ELR (cell line): Measurements from ENCODE around the gene ZNF202.
"Not testable (repeated sequence)": the region's sequence is repeated elsewhere in the genome, so short reads cannot be mapped to it uniquely, and the experiment has no call there.

Experiments used
- DNase-seq: peaks from one replicate; pipeline ENCODE4 v3.0.0-alpha.2; 2015; ENCODE audit warnings: low read depth

The ZNF202 gene

DNA sequence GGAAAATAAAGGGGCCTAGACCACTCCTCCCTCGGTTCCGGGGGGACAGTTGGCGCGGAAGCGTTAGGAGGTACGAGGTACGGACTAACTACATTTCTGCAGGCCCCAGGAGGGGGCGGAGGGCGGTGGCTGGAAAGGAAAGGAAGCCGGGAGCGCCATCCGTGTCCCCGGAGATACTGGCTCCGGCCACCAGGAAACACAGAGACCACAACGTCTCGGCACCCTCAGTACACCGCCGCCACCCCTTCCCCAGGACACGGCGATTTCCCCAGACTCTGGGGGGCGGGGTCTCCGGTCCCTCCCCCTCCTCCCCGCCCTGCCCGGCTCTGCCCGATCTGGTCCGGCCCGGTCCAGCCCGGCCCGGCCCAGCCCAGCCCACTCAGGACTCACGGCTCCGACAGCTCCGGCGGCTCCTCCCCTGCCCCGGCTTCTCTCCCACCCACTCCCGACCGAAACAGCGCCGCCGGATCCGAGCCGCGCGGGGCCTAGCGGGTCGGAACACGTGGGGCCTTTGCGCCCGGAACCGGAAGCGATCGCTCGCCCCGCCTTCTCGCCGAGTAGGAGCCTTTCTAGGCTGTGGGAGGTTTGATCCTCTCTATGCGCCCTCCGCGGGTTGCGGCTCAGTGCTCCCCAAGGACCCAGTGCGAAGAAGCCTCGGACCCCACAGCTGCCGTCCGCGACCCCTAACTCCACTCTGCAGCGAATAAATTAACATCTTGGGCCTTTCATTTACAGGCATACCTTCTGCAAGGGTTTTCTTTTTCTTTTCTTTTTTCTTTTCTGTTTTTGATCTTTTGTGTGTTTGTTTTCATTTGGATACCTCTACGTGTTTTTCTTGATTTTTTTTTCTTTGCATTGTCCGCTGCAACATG is at the start of gene ZNF202:
TSS of gene ZNF202 (minus strand) at position 502 of the 872 bp plus-strand sequence. CDS start 10,772 bp downstream, outside the sequence.
- DNase-seq, result peak; percentile 93

DNA sequence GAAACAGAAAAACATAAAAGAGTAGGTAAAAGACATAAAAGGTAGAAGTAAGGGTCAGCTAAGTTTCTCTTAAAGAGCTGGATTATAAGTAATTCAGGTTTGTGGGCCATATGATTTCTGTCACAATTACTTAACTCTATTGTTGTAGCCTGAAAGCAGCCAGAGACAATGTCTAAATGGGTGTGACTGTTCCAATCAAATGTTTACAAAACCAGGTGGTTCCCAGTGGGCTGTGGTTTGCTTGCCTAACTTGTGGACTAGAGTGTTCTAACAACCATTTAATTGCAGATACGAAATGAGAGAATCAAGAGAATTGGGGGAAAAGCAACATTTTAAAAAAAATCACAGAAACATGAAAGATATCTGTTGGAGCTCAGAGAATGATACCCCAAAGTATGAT is 42.1 kb upstream of the ZNF202 start:
- DNase-seq, result no peak

- DNase-seq, result no peak
Observed at GRCh38 chr11:123778511-123778910, 37.1 kb upstream of the ZNF202 start.

GRCh38 chr11:123775715-123776549 is 34.5 kb upstream of the ZNF202 start:
- no peak for DNase-seq

DNA sequence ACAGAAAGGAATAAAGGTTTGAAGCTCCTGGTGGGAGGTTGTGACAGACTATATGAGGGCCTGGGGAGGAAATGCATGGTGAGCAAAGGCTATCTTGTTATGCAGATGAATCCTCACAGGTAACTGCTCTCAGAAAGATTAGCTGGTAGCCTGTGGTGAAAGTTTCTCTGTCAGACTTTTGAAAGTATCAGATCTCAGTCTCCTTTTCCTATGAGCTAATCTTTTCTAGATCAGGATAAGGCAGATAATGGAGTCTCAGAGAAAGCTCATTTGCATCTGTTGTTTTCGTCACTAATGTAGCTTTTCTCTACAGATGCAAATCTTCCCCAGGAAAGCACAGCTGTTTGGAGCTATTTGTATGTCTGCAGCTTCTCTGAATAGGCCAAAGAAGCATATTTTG is 33.8 kb upstream of the ZNF202 start:
- DNase-seq, result no peak

DNA sequence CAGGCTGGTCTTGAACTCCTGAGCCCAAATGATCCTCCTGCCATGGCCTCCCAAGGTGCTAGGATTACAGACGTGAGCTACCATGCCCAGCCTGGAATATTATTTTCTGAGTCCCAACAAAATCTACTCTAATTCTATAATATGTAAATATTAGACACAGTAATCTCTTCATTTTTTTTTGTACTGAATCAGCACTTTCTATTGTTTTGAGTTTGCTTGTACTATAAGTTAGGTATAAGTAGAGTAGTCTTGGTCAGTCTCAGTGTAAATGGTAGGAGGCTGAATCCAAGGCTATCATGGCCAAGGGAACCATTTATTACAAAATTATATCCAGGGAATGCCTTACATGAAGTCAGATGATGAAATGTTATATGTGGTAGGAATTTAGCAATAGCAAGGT is 32.5 kb upstream of the ZNF202 start:
- DNase-seq, result no peak

- DNase-seq, result no peak
Observed at GRCh38 chr11:123773026-123773425, 31.6 kb upstream of the ZNF202 start.

- no peak for DNase-seq
Observed at GRCh38 chr11:123771664-123772063, 30.2 kb upstream of the ZNF202 start.

- DNase-seq, result no peak
Observed at GRCh38 chr11:123770712-123771111, 29.3 kb upstream of the ZNF202 start.

GRCh38 chr11:123765601-123766000 is 24.1 kb upstream of the ZNF202 start:
- DNase-seq, result no peak

- no peak for DNase-seq
Observed at GRCh38 chr11:123762422-123762821, 21.0 kb upstream of the ZNF202 start.

DNA sequence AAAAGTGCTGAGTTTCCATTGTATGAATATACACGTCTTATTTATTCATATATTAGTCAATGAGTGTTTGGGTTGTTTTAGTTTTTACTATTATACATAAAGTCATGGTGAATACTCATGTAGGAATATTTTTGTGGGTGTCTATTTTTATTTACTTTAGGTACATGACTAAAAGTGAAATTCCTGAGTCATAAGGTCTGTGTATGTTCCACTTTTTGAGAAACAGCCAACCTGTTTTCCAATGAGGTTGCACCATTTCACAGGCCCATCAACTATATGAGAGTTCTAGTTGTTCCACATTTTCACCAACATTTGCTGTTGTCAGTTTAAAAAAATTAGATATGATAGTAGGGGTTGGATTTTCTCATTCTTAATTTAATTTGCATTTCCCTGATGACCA is 19.4 kb upstream of the ZNF202 start:
- DNase-seq, result no peak

- DNase-seq, result no peak
Observed at GRCh38 chr11:123757976-123758375, 16.5 kb upstream of the ZNF202 start.

- DNase-seq, result no peak
Observed at GRCh38 chr11:123755813-123756212, 14.4 kb upstream of the ZNF202 start.

DNA sequence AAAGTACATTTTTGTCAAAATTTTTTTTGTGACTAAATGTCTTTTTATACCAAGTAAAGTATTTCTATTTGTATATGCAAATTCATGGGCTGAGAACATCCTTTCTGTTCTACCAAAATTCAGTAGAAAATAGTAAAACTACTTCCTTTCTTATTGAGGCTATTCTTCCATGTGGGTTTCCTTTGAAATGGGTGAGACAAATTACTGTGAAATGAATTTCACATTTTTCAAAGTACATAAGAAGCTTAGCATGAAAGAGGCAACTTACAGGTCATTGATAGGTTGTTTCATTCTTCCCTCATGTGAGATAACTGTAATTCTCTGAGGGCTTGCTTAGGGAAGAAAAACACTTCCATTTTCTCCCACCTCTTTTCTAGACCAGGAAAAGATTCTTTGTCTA is 13.9 kb upstream of the ZNF202 start:
- no peak for DNase-seq

- DNase-seq, result no peak
Observed at GRCh38 chr11:123754101-123754568, 12.7 kb upstream of the ZNF202 start, which contains the start of gene OR6X1. Gene OR6X1, minus strand, starts transcription at chr11:123754518. Its CDS starts 0 bp downstream, at chr11:123754518.

DNA sequence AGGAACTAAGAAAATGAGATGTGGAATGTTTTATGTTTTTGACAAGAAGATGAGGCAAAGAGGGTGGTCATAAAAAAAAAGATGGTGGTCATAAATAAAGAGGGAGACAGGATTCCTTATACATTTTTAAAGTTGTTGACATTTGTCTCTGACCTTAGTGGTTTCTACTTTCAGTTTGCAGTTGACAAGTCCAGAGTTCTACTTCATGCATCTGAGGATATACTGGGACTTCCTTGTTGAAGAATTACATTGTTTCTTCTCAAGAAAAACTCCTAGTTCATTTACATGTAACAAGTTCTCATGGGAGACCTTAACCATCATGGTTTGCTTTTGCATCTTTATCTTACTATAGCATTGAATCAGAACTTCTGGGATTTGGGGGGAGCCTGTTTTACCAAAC is 11.7 kb upstream of the ZNF202 start:
- no peak for DNase-seq

- DNase-seq, result no peak
Observed at GRCh38 chr11:123751781-123752180, 10.3 kb upstream of the ZNF202 start.

DNA sequence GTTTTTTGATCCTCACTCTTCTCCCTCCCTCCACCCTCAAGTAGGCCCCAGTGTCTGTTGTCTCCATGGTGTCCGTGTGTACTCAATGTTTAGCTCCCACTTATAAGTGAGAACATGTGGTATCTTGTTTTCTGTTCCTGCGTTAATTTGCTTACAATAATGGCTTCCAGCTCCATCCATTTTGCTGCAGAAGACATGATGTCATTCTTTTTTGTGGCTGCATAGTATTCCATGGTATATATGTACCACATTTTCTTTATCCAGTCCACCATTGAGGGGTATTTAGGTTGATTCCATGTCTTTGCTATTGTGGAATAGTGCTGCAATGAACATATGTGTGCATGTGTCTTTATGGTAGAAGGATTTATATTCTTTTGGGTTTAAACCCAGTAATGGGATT is 6.9 kb upstream of the ZNF202 start:
- not testable (repeated sequence) for DNase-seq

DNA sequence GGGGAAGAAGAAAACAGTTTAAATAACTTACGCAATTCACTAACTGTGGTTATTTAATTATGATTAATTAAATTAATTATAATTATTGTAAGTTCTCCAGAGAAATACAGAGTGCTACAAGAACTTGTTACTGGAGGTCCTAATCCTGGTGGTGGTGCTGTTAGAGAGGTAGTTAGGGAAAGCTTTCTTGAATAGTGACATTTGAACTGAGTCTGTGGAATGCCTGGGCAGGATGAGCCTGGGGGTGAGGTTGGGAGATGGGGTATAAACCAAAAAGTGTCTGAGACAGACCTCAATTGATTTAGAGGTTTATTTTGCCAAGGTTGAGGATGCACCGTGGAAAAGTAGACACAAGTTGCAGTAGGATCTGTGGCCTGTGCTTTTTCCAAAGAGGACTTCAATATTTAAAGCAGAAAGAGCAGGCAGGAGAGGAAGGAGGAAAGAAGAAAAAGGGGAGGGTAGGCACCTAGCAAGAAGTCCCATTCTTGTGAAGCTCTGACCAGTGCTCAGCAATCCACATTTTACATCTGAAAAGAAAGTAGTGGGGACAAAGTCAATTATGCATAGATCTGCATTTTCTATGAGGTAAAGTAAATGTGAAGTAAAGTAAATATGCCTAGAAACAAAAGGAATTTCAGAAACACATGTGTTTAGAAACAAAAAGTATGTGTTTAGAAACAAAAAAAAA is 4.4 kb upstream of the ZNF202 start:
- no peak for DNase-seq

- no peak for DNase-seq
Observed at GRCh38 chr11:123742724-123743120, 1.3 kb upstream of the ZNF202 start.

DNA sequence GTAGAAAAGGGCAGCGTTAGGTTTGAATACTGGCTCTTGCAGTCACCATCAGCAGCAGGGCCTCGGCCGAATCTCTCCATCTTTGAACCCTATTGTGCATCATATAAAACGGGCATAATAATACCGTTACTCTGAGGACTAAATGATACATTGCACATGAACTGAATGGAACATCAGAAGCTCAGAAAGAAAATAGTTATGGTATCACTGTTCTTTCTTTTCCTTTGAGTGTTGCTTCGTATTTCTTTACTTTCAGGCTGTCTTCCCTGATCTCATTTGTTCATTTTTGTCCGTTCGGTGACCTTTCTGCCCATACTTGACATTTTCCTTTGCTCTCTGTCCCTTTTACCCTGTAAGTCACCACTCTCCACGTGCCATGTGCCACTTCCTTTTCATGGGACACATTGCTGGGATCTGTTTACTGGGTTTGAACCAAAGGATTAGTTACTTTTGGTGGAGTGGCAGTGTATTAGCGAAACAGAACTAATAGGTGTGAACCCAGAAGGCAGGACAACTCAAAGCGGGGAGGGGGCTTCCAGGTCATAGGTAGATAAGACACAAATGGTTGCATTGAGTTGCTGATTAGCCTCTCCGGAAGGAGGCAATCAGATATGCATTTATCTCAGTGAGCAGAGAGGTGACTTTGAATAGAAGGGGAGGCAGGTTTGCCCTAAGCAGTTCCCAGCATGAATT is 717 bp upstream of the ZNF202 start:
- DNase-seq, result peak; percentile 14
